Activated naive CD4-positive, alpha-beta T cell treated with anti-CD3 and anti-CD28 coated beads, Interleukin-2, amount 10 ng/mL, durations not matched to agents 7 days and 5 days (primary cell): ENCODE measurements around the gene PEAK3.
A peak's percentile ranks its signal among the peaks of the same experiment; 100 is the strongest.

Source experiments
- CTCF ChIA-PET: fragments of 350-600 bp; sonication (Branson Sonifier 250); formaldehyde crosslinking; loops from one replicate; lab custom pipeline; 2021; ENCODE audit warnings: antibody characterized with exemption; lab: Charles Lee
- DNase-seq: peaks from one replicate; pipeline ENCODE4 v3.0.0-alpha.2; 2020
- H3K27ac Mint-ChIP-seq: one replicate; pipeline ENCODE4 v1.8.0; 2021; ENCODE audit warnings: mild to moderate bottlenecking, moderate library complexity, mixed read lengths
- H3K27me3 Mint-ChIP-seq: one replicate; pipeline ENCODE4 v1.8.0; 2021; ENCODE audit warnings: mild to moderate bottlenecking, mixed read lengths
- H3K36me3 Mint-ChIP-seq: one replicate; pipeline ENCODE4 v1.8.0; 2021; ENCODE audit warnings: mixed read lengths
- H3K4me1 Mint-ChIP-seq: one replicate; pipeline ENCODE4 v1.8.0; 2021; ENCODE audit warnings: mixed read lengths
- H3K4me3 Mint-ChIP-seq: one replicate; pipeline ENCODE4 v1.8.0; 2021; ENCODE audit warnings: mild to moderate bottlenecking, moderate library complexity, mixed read lengths
- H3K9me3 Mint-ChIP-seq: one replicate; pipeline ENCODE4 v1.8.0; 2021; ENCODE audit warnings: mixed read lengths

The PEAK3 gene

DNA sequence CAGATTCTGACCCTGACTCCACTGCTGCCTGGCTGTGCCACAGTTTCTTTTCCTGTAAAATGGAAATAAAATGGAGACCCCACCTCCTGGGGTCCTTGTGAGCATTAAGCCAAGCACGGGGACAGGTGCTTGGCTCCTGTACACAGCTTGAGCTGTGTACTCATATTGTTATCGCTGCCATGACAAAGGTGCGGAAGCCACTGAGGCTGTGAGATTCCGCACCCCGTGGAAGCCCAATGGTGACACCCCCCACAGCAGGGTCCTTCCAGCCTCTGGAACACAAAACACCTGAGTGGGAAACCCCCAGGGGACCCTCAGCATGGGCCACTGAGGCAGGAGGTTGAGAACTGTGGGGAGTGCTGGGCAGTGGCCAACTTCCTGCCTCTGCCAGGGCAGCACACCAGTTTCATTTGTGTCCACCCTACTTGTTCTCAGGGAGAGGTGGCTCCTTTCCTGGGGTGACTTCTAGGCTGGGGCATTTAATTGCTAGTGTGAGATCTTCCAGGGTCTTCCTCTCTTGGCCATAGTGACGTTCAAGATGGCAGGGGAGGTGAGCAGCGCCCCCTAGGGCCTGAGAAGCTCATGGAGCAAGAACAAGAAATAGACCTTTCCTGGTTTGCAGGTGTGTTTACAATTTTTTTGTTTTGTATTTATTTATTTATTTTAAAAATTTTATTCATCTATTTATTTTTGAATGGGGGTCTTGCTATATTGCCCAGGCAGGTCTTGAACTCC lies 20.4 kb downstream of the PEAK3 start:
- H3K4me1 Mint-ChIP-seq = peaks cover 41% of the 10 kb centered on the region
- CTCF ChIA-PET = interaction anchor here (0.7 to 2.5 kb wide), 7 partner anchors 10 to 364 kb away, joined by 3 to 12 read pairs (median 3); no protein-coding TSS in a partner anchor
- peaks cover 1% of the 10 kb centered on the region for H3K36me3 Mint-ChIP-seq
- DNase-seq = peak; percentile 75
- H3K4me3 Mint-ChIP-seq = no peak overlapping the region
- H3K27ac Mint-ChIP-seq = no peak overlapping the region
- no peaks in the 10 kb centered on the region for H3K27me3 Mint-ChIP-seq
- no peaks in the 10 kb centered on the region for H3K9me3 Mint-ChIP-seq

DNA sequence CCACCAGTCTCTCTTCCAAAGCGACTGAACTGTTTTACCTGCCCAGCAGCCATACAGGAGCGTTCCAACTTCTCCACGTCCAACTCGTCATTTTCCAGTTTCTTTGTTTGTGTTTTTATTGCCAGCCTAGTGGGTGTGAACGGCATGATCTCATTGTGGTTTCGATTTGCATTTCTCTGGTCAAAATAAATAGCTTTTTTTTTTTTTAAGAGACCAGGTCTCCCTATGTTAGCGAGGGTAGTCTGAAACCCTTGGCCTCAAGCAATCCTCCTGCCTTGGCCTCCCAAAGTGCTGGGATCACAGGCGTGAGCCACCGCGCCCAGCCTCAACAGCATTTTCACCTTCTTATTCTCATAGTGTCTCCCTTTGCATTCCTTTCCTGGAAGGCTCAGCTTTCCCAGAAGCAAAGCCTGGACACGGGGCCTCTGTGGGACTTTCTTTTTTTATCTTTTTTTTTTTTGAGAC lies 21.6 kb downstream of the PEAK3 start:
- Mint-ChIP-seq H3K4me3 (no peak overlapping the region), H3K36me3 (peaks cover 1% of the 10 kb centered on the region), H3K27ac (peak overlapping the region; percentile 68), H3K9me3 (no peaks in the 10 kb centered on the region), H3K4me1 (peaks cover 40% of the 10 kb centered on the region), H3K27me3 (peaks cover 3% of the 10 kb centered on the region)
- no peak for DNase-seq
- CTCF ChIA-PET = interaction anchor here (1.3 to 2.5 kb wide), 3 partner anchors 14 to 363 kb away, joined by 4 to 12 read pairs (median 10); no protein-coding TSS in a partner anchor

DNA sequence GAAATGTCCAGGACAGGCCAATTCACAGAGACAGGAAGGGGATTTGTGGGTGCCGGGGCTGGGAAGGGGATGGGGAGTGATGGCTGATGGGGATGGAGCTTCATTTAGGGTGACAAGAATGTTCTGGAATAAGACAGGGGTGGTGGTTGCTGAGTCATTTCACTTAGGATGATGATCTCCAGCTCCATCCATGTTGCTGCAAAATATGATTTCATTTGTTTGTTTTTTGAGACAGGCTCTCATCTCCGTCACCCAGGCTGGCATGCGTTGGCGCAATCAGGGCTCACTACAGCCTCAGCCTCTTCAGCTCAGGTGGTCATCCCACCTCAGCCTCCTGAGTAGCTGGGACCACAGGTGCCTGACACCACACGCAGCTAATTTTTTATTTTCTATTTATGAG lies 22.6 kb downstream of the PEAK3 start:
- H3K27me3 Mint-ChIP-seq = peaks cover 10% of the 10 kb centered on the region
- peaks cover 43% of the 10 kb centered on the region for H3K4me1 Mint-ChIP-seq
- peak overlapping the region; percentile 86 for H3K27ac Mint-ChIP-seq
- no peak for DNase-seq
- CTCF ChIA-PET = interaction anchor here (2.5 kb wide), 1 partner anchor 22 kb away, joined by 13 read pairs; no protein-coding TSS in a partner anchor
- no peak overlapping the region for H3K4me3 Mint-ChIP-seq
- H3K36me3 Mint-ChIP-seq = peaks cover 1% of the 10 kb centered on the region
- H3K9me3 Mint-ChIP-seq = no peaks in the 10 kb centered on the region

DNA sequence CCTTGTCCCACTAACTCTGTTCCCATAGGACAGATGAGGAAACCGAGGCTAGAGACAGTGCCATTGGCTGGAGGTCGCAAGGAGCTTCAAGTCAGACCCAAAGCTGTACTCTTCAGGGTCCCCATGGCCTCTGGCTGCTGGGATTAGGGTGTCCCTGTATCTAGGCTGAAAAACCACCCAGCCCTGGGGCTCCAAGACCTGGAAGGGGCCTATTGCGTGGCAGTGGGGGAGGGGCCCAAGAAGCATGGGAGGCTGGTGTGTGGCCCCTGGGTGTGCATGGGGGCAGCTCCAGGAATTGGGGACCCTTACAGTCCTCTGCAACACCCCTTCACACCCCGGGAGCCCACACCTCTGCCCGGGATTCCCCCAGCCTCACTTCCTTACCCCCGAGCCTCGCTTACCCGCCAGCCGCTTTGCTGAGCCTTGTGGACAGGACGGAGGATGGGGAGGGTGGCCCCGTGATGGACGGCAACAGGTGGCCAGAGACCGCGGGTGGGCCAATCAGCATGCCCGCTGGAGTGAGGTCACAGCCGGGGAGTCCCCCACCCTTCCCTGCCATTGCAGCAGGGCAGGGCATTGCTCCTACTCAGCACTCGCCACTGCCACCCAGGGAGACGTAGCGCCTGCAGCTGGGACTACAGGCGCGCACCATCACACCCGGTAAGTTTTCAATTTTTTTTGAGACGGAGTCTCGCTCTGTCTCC lies 25.8 kb downstream of the PEAK3 start, which contains the start of gene JSRP1:
JSRP1 (minus strand) TSS at position 436 of the 704 bp plus-strand sequence. CDS start 1,103 bp downstream, outside the sequence.
- CTCF ChIA-PET = no interaction called here
- peak; percentile 46 for DNase-seq
- H3K4me3 Mint-ChIP-seq = peak within 1 kb of the TSS; percentile 12
- H3K36me3 Mint-ChIP-seq = no peaks in the 10 kb centered on the region
- no peaks in the 10 kb centered on the region for H3K9me3 Mint-ChIP-seq
- H3K4me1 Mint-ChIP-seq = peaks cover 56% of the 10 kb centered on the region
- peak within 1 kb of the TSS; percentile 99 for H3K27ac Mint-ChIP-seq
- H3K27me3 Mint-ChIP-seq = peaks cover 41% of the 10 kb centered on the region

DNA sequence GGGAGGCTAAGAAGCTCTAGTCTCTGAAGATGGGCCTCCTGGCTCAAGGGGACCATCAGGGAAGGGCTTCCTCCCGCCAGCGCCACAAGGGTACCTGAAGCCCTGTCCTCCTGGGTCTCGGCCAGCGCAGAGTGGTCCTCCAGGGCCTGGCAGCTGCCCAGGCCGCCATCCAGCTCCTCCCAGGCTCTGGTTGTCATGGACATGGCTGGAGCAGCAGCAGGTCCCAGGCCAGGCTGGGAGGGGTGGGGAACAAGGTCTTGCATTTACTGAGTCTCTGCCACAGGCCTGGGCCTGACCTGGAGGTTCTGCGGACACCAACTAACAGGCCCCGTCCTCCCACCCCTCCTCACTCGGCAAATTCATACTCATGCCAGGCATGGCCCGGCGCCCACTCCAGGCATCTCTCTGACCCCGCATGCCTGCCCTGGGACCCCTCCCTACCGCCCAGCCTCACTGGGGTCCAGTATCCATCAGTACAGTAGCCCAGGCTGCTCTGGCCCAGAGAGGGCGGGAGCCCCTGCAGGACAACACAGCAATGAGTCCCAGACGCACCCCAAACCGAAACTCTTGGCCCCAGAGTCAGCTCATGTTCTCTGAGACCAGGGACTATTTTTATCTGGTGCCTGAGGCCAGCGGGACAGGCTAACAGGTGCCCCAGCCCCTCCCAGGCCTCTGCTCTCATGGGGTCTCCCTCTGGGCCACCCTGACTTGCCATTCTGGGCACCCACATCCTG lies 26.7 kb downstream of the PEAK3 start:
- Mint-ChIP-seq H3K27me3 (peaks cover 46% of the 10 kb centered on the region), H3K27ac (no peak overlapping the region), H3K9me3 (no peaks in the 10 kb centered on the region), H3K36me3 (no peaks in the 10 kb centered on the region), H3K4me3 (no peak overlapping the region), H3K4me1 (peaks cover 52% of the 10 kb centered on the region)
- no peak for DNase-seq
- CTCF ChIA-PET = no interaction called here

DNA sequence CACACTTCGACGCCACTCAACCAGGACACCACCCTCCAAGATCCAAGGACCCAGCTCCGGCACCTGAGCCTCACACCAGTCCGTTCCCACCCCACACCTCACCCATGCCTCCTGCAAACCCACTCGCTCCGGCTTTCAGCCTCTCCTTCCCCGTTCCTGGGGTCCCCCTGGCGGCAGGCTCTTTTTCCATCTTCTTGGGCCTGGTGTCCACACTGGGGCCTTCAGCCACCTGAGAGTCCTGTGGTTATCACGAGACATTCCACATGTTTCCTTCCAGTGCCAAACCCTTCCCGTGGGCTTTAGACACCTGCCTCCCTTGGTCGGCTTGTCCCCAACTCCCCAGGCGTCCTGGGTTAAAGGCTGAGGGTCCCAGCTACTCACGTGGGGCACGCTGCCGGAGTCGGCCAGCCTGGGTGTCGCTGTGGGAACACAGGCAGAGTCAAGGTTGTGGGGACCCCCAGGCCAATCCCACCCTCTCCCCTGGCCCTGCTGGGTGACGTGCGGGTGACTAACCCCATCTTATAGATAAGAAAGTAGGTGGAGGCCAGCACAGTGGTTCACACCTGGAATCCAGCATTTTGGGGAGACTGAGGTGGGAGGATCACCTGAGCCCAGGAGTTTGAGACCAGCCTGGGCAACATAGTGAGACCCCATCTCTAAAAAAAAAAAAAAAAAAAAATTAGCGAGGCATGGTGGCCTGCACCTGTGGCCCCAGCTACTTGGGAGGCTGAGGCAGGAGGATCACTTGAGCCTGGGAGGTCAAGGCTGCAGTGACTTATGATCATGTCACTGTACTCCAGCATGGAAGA lies 27.7 kb downstream of the PEAK3 start:
- H3K4me3 Mint-ChIP-seq = peak overlapping the region; percentile 35
- CTCF ChIA-PET = interaction anchor here (1.0 to 1.8 kb wide), 3 partner anchors 9 to 18 kb away, joined by 3 to 7 read pairs (median 3); no protein-coding TSS in a partner anchor
- peaks cover 46% of the 10 kb centered on the region for H3K4me1 Mint-ChIP-seq
- H3K9me3 Mint-ChIP-seq = no peaks in the 10 kb centered on the region
- DNase-seq = no peak
- peaks cover 56% of the 10 kb centered on the region for H3K27me3 Mint-ChIP-seq
- no peak overlapping the region for H3K27ac Mint-ChIP-seq
- H3K36me3 Mint-ChIP-seq = no peaks in the 10 kb centered on the region

DNA sequence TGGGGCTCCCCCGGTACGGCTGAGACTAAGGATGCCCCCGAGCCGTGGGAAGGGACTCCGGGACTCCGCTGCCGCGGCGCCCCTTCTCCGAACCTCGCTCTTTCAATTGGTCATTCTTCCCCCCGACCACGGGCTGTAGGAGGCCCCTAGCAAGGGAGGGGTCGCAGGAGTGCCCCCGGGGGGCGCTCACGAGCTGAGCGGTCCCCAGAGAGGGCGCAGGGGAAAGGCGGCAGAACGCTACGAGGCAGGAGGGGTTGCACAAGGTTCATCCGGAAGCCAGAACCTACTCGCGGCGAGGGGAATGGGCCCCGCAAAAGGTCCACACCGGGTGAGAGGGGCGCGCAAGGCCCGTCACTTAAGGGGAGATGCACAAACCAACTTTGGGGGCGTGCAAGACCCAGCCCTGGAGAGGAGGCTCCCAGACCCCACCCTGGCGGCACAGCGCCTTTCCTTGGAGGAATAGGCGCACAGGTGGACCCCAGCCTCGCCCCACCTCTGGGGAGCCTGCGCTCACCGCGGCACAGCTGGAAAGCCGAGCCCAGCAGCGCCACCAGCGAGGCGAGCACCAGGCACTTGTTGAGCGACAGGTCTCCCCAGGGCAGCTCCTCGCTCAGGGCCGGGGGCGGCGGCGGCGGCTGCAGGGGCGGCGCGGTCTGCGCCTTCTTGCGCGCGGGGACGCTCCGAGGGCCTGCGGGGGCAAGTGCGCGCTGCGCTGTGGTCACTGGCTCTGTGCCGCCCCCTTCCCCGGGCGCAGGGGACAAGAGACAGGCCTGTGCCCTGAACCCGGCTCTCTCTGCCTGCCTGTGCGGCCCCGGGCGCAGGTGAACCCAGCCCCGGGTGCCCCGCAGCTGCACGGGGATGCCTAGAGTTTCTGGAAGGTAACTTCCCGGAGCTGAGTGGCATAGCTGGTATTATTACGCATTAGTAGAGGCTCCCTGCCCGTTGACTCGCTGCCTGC lies 28.6 kb downstream of the PEAK3 start:
- Mint-ChIP-seq H3K27me3 (peaks cover 58% of the 10 kb centered on the region), H3K9me3 (no peaks in the 10 kb centered on the region), H3K36me3 (no peaks in the 10 kb centered on the region), H3K4me1 (peaks cover 40% of the 10 kb centered on the region), H3K4me3 (peak overlapping the region; percentile 41), H3K27ac (no peak overlapping the region)
- peak; percentile 64 for DNase-seq
- CTCF ChIA-PET = interaction anchor here (0.6 to 1.8 kb wide), 5 partner anchors 8 to 22 kb away, joined by 3 to 7 read pairs (median 3); no protein-coding TSS in a partner anchor

DNA sequence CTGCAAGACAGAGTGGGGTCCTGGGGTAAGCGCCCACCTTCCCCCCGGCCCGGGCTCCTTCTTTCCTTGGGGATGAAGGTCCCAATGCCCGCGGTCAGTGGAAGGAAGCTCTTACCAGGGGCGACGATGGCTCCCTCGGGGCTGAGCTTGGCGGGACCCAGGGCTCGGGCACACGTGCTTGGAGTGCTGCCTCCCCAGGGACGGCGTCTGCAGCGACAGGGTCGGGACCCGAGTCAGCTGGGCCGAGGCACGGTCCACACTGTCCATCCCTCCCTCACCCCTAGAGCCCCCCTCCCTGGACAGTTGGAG lies 29.2 kb downstream of the PEAK3 start:
- peaks cover 33% of the 10 kb centered on the region for H3K4me1 Mint-ChIP-seq
- H3K27ac Mint-ChIP-seq = no peak overlapping the region
- no peak for DNase-seq
- H3K4me3 Mint-ChIP-seq = peak overlapping the region; percentile 12
- peaks cover 58% of the 10 kb centered on the region for H3K27me3 Mint-ChIP-seq
- no peaks in the 10 kb centered on the region for H3K36me3 Mint-ChIP-seq
- H3K9me3 Mint-ChIP-seq = no peaks in the 10 kb centered on the region
- CTCF ChIA-PET = interaction anchor here (1.8 kb wide), 1 partner anchor 19 kb away, joined by 7 read pairs; no protein-coding TSS in a partner anchor

DNA sequence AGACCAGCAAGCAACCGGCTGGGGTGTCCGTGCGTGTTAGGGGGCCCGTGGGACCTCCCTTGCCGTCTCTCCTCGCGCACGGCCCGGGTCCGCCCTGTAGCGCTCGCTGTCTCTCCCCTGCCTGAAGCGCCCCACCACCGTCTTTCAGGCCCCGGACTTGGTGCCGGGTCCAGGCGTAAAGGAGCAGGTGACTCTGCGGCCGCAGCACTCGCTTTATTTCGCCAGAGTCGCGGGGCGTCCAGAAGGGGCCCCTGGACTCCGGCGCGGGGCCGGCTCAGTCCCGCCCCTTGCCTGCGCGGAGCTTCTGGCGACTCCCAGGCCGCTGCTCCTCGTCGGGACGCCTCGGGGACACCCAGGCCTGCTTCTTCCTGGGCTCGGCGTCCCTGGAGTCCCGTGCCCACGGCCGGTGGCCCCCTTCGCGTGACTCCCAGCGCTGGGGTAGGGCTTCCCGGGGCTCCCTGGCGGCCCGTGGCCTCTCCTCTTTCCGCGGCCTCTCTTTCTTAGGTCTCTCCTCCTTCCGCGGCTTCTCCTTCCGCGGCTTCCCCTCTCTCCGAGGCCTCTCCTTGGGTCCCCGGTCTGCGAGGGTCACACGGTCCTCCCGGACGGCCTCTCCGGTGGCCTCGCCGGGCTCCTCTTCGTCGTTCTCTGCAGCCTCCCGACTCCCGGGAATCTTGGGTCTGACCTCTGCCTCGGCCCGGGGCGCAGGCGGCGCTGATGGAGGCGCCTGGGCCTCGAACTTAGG lies 29.7 kb downstream of the PEAK3 start:
- H3K27me3 Mint-ChIP-seq = peaks cover 58% of the 10 kb centered on the region
- CTCF ChIA-PET = interaction anchor here (1.8 kb wide), 1 partner anchor 20 kb away, joined by 7 read pairs; no protein-coding TSS in a partner anchor
- H3K4me3 Mint-ChIP-seq = peak overlapping the region; percentile 12
- peaks cover 2% of the 10 kb centered on the region for H3K36me3 Mint-ChIP-seq
- no peak overlapping the region for H3K27ac Mint-ChIP-seq
- DNase-seq = no peak
- H3K4me1 Mint-ChIP-seq = peaks cover 29% of the 10 kb centered on the region
- no peaks in the 10 kb centered on the region for H3K9me3 Mint-ChIP-seq

DNA sequence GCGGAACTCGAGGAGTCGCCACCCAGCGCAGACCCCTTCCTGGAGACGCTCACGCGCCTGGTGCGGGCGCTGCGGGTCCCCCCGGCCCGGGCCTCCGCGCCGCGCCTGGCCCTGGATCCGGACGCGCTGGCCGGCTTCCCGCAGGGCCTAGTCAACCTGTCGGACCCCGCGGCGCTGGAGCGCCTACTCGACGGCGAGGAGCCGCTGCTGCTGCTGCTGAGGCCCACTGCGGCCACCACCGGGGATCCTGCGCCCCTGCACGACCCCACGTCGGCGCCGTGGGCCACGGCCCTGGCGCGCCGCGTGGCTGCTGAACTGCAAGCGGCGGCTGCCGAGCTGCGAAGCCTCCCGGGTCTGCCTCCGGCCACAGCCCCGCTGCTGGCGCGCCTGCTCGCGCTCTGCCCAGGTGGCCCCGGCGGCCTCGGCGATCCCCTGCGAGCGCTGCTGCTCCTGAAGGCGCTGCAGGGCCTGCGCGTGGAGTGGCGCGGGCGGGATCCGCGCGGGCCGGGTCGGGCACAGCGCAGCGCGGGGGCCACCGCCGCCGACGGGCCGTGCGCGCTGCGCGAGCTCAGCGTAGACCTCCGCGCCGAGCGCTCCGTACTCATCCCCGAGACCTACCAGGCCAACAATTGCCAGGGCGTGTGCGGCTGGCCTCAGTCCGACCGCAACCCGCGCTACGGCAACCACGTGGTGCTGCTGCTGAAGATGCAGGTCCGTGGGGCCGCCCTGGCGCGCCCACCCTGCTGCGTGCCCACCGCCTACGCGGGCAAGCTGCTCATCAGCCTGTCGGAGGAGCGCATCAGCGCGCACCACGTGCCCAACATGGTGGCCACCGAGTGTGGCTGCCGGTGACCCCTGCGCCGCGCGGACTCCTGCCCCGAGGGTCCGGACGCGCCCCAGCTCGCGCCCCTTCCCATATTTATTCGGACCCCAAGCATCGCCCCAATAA lies 30.6 kb downstream of the PEAK3 start:
- no peak overlapping the region for H3K4me3 Mint-ChIP-seq
- CTCF ChIA-PET = interaction anchor here (1.1 kb wide), 1 partner anchor 20 kb away, joined by 3 read pairs; no protein-coding TSS in a partner anchor
- no peaks in the 10 kb centered on the region for H3K9me3 Mint-ChIP-seq
- no peak overlapping the region for H3K27ac Mint-ChIP-seq
- H3K4me1 Mint-ChIP-seq = peaks cover 24% of the 10 kb centered on the region
- peaks cover 58% of the 10 kb centered on the region for H3K27me3 Mint-ChIP-seq
- H3K36me3 Mint-ChIP-seq = peaks cover 6% of the 10 kb centered on the region
- no peak for DNase-seq

DNA sequence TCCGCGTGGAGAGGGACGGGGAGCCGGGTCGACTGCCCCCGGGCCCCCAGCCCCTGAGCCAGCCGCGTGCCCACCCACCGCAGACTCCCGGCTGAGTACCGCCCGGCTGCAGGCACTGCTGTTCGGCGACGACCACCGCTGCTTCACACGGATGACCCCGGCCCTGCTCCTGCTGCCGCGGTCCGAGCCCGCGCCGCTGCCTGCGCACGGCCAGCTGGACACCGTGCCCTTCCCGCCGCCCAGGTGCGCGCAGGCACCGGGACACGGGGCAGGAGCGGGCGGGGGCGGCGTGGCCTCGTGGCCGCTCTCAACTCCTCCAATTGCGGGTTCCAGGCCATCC lies 31.2 kb downstream of the PEAK3 start:
- DNase-seq = no peak
- Mint-ChIP-seq H3K27ac (no peak overlapping the region), H3K36me3 (peaks cover 8% of the 10 kb centered on the region), H3K4me3 (no peak overlapping the region), H3K27me3 (peaks cover 58% of the 10 kb centered on the region), H3K9me3 (no peaks in the 10 kb centered on the region), H3K4me1 (peaks cover 21% of the 10 kb centered on the region)
- CTCF ChIA-PET = interaction anchor here (1.1 kb wide), 1 partner anchor 21 kb away, joined by 3 read pairs; no protein-coding TSS in a partner anchor
